HG03521 (cell line): Measurements from ENCODE around the gene GPT2.
"Not testable (repeated sequence)": the region's sequence is repeated elsewhere in the genome, so short reads cannot be mapped to it uniquely, and the experiment has no call there.

Experiments
- ATAC-seq: cut with Tn5 transposase; IDR thresholded peaks from one replicate; pipeline ENCODE4 v1.9.1; 2021; ENCODE audit warnings: mild to moderate bottlenecking, moderate library complexity; ENCODE audit not compliant: unreplicated experiment

The GPT2 gene

DNA sequence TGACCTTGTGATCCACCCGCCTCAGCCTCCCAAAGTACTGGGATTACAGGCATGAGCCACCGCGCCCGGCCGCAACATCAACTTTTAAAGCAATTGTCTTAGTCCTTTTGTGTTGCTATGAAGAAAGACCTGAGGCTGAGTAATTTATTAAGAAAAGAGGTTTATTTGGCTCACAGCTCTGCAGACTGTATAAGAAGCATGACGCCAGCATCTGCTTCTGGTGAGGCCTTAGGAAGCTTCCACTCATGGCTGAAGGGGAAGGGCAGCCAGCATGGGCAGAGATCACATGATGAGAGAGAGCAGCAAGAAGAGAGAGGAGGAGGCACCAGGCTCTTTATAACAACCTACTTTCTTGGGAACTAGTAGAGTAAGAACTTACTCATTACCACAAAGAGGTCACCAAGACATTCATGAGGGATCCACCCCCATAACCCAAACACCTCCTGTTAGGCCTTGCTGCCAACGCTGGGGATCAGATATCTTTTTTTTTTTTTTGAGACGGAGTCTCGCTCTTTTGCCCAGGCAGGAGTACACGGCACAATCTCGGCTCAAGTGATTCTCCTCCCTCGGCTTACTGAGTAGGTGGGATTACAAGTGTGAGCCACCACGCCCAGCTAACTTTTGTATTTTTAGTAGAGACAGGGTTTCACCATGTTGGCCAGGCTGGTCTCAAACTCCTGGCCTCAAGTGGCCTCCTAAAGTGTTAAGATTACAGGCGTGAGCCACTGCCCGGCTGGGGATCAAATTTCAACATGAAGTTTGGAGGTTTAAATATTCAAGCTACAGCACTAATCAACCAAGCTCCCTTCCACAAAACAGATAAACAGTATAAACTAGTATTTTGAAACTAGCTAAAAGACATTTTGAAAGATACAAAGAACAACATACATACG is 21.4 kb upstream of the GPT2 start:
- ATAC-seq: no peak

DNA sequence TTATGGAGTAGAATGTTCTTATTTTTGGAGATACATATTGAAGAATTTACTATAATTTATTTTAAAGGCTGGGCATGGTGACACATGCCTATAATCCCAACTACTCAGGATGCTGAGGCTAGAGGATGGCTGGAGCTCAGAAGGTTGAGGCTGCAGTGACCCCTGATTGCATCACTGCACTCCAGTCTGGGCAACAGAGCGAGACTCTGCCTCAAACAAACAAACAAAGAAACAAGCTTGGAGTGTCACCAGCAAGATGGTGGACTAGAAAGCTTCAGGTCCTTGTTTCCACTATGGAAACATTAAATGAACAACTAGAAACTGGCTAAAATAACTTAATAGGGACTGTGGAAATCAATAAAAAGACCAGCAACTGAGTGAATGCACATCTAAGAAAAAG is 17.9 kb upstream of the GPT2 start:
- ATAC-seq: no peak

DNA sequence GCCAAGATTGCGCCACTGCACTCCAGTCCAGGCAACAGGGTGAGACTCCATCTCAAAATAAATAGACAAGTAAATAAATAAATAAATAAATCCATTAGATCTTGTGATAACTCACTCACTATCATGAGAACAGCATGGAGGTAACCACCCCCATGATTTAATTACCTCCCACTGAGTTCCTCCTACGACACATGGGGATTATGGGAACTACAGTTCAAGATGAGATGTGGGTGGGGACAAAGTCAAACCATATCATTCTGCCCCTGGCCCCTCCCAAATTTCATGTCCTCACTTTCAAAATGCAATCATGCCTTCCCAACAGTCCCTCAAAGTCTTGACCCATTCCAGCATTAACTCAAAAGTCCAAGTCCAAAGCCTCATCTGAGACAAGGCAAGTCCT is 16.7 kb upstream of the GPT2 start:
- ATAC-seq: not testable (repeated sequence)

DNA sequence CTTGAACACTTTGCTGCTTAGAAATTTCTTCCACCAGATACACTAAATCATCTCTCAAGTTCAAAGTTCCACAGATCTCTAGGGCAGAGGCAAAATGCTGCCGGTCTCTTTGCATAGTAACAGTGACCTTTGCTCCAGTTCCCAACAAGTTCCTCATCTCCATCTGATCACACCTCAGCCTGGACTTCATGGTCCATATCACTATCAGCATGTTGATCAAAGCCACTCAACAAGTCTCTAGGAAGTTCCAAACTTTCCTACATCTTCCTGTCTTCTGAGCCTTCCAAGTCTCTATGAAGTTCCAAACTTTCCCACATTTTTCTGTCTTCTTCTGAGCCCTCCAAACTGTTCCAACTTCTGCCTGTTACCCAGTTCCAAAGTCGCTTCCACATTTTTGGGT is 15.3 kb upstream of the GPT2 start:
- ATAC-seq: not testable (repeated sequence)

DNA sequence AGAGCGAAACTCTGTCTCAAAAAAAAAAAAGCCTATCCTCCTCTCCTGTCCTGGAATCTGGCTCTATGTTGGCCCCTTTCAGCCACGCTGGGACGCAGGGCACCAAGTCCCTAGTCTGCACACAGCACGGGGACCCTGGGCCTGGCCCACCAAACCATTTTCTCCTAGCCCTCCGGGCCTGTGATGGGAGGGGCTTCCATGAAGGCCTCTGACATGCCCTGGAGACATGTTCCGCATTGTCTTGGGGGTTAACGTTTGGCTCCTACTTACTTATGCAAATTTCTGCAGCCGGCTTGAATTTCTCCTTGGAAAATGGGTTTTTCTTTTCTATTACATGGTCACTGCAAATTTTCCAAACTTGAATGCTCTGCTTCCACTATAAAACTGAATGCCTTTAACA is 12.6 kb upstream of the GPT2 start:
- ATAC-seq: no peak

DNA sequence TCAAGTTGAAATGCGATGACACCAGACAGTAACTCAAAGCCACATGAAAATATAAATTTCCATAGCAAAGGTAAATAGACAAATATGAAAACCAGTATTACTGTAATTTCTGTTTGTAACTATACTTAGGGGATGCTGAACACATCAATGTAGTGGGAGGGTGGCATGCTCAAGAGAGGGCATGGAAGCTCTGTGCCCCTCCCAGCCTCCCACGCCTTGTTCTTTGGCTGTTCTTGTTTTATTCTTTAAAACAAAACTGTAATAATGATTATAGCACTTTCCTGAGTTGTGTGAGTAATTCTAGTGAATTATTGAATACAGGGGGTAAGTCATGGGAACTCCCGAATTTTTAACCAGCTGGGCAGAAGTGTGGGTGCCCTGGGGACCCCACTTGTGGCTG is 11.0 kb upstream of the GPT2 start:
- ATAC-seq: no peak

DNA sequence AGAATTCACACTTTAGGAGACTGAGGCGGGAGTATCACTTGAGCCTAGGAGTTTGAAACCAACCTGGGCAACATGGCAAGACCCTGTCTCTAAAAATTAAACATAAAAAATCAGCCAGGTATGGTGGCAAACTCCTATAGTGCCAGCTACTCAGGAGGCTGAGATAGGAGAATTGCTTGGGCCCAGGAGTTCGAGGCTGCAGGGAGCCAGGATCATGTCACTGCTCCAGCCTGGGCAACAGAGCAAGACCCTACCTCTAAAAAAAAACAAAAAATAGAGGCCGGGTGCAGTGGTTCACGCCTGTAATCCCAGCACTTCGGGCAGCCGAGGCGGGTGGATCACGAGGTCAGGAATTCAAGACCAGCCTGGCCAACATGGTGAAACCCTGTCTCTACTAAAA is 8.9 kb upstream of the GPT2 start:
- ATAC-seq: no peak

DNA sequence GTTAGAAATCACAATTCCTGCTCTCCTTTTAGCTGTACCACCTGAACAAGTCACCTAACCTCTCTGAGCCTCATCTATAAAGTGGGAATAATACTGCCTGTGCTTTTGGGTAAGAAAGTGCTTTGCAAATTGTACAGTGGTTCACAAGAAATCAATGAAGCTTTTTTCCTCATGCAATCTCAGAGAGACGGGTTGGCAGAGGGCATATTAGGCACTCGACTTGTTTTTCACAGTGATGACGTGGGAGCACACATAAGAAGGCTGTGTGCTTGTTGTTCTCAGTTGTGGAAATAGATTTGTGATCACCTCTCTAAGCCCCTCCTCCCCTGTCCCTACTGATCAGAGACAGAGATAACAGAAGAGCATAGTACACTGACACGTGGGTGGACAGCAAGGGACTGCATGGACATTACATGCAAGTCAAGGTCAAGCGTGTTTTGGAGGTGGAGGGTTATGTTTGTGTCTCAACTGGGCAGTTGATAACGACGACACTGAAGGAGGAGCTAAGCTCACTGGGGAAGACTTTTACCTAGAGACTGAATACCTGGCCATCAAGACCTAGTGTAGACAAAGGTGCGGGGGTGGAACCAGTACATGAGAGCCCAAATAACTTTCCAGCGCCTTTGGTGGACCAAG is 1.7 kb upstream of the GPT2 start:
- ATAC-seq: no peak

DNA sequence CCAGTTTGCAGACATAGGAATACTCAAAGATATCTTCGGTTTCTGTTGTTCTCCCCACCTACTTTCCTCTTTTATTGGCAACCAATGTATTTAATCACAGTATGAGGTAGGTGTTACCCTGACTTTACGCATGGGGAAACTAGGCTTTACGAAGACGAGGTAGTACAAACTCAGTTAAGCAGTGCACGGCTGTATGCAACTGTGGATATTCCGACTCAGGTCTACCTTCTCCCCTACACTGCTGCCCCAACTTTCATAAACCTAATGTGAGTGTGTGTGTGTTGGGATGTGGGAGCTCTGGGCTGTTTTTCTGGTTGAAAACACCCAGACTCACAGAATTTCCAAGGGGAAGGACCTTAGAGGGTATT is 1.2 kb upstream of the GPT2 start:
- no peak for ATAC-seq

DNA sequence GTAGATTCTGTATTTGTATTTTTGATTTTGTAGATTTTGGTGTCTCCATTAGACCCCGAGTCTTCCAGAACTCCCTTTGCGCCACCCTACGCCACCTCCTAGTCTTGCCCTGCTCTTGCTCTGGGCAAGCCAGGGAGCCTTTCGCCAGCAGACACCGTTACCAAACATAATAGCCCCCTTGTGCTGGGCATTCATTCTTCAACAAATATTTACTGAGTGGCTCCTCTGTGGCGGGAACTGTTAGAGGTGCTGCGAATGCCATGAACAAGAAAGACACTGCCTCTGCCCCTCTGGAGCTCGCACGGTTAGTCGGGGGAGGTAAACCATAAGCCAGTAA is 841 bp upstream of the GPT2 start:
- no peak for ATAC-seq

DNA sequence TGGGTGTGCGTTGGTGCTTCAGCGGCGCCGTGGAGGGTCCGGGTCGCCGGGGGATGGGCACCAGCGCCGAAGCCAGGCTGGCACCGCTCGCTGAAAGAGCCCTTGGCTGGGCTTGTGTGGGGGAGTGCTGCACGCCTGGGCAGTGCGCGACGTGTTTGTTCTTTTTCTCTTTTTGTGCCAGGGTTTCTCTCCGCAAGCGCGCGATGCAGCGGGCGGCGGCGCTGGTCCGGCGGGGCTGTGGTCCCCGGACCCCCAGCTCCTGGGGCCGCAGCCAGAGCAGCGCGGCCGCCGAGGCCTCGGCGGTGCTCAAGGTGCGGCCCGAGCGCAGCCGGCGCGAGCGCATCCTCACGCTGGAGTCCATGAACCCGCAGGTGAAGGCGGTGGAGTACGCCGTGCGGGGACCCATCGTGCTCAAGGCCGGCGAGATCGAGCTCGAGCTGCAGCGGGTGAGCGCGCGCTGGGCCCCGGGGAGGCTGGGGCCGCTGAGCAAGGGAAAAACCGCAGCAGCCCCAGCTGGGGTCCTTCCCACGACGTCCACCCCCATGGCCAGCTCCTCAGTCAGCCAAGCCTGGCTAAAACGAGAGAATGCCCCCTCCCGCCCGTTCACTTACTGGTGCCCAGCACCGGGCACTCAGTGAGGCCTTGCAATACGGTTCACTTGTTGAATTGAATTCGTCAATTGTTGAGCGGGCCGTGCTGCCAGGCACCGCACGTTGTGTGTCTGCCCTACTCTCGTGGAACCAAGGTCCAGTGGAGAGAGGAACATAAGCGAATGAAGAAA is 541 bp downstream of the GPT2 start:
- ATAC-seq: peak; percentile 17

DNA sequence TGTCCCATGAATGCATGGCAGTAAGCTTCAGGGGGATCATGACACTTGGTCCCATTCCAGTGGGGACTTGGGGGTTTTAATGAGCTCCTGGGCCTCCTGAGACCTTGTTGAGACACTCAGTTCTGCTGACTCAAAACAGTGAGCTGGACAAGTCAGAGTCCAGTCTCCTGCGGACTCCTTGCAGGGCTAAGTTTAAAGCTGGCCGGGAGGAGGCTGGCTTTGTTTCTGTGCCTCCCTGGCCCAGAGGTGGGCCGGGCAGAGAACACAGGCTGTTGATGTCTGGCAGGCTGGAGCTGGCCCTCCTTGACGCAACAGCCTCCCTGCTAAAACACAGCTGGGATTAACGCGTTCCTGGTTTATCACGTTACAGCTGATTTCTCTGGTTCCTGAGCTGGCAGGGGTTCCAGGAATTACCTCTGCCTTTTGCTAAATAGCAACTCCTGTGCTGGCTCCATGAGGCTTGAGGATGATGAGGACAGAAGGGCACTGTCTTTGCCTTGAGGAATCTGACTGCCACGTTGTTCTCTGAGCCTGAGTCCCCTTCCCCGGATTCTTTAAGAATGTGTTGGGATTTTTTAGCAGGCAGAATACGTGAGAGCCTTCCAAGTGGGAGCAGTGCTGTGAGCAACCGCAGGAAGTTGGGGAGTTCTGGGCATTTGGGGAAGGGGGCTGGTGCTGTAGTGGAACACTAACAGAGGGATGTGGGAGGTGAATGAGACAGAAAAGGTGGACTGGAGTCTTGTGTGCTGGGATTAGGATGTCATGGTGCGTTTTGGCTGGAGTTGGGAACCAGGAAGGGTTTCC is 2.0 kb downstream of the GPT2 start:
- ATAC-seq: no peak

DNA sequence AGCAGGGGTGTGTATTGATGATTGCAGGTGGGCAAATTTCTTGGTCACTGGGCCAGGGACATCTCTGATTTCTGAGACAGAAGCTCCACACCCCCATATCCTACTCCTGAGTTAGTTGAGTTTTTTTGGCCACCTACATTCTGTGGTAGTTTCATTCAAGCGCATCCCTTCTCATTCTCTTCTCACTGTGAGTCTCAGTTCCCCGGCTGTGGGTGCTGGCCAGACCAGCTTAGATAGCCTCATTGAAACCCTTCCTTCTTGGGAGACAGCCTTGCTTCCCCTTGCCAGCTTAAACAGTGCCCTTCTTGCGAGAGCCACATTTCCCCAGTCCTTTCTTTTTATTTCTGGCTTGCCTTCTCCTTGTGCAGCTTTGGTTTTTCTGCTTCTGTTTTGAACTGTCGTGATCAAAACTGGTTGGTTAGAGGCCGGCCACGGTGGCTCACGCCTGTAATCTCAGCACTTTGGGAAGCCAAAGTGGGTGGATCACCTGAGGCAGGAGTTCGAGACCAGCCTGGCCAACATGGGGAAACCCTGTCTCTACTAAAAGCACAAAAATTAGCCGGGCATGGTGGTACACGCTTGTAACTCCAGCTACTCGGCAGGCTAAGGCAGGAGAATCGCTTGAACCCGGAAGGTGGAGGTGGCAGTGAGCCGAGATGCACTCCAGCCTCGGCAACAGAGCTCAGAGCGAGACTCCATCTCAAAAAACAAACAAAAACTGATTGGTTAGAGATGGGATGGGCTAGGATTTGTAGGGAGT is 2.8 kb downstream of the GPT2 start:
- ATAC-seq: no peak

DNA sequence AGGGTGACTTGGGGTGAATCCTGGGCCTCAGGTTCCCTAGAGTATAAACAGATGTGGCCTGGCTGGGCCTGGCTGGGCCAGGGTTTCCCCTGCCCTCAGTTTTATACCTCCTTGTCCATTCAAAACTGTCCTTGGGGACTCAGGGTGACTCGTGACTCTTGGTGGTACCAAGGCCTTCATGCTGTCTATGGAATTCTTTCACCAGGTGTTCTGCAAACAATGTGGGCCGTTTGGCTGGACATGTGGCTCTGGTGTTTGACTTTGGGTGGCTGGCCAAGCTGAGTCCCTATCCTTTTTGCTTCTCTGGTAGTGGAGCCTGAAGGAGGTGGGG is 3.3 kb downstream of the GPT2 start:
- no peak for ATAC-seq

DNA sequence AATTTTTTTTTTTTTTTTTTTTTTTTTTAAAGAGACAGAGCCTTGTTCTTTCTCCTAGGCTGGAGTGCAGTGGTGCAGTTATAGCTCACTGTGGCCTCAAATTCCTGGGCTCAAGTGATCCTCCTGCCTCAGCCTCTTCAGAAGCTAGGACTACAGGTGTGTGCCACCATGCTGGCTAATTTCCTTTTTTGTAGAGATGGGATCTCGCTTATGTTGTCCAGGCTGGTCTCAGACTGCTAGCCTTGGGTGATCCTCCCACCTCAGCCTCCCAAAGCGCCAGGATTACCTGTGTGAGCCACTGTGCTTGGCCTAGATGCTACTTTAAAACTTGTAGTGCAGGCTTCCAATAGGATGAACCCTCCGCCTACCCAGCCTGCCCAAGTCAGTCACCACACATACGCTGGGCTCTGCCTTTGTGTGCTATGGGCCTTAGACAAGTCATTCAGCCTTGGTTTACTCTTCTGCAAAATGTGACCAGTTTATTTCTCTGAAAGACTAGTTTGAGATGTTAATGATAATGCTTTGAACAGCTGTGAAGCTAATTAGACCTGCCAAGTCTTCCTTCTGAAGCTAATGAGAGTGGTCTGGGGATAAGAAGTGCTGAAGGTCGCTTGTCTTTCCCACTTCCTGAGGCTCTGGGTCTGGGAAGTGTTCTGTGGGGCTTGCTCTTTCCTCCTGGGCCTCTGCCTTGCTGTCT is 5.2 kb downstream of the GPT2 start:
- ATAC-seq: no peak

DNA sequence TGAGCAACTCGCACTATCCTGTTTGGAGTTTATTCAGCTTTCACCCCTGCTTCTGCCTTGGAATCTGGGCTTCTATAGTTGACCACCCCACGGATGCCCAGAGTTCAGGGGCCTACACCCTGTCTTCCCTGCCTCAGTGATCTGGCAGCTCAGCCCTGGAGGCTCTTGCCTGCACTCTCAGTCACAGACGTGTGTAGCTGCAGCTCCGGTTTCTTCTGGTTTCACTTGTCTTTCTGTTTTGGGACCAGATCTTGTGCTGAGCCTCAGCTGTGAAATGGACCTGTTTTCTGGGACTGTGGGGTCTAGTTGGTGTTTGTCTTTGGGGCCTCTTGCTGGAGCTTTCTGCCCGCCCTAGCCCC is 5.8 kb downstream of the GPT2 start:
- no peak for ATAC-seq

DNA sequence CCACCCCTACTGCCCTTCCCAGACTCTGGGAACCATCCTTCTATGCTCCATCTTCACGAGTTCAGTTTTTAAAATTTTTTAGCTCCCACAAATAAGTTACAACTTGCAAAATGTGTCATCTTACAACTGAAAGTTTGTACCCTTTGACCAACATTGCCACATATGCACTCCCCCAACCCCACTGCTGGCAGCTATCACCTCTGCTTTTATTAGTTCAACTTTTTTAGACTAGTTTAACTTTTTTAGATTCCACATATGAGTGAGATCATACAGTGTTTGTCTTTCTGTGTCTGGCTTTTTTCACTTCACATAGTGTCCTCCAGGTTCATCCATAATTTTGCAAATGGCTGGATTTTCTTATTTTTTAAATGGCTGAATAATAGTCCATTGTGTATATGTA is 7.7 kb downstream of the GPT2 start:
- ATAC-seq: no peak

DNA sequence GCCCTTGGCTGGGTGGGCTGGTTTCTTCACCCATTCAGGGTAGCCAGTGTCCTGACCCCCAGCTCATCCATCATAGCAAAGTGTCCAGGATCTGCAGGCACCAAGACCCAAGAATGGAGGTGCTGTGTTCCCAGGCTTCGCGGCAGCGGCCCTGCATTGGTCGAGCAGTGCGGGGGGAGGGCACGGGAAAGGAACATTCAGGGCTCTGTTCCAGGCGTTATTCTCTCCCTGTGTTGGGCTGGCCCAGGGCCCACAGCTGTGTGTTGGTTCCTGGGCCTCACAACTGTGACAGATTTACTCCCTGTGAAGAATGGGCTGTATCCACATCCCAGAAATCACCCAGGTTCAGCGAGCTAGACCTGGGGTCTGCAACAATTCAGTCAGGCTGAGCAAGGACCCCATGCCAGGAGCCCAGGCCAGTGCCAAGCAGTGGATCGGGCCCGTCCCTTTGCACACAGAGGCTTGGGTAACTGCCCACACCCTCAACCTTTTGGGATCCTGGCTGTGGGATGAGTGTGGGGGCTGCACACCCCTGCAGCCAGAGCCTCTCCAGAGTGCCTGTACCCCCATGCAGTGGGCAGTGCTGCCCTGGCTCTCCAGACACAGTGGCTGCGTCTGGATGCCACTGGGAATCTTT is 10.0 kb downstream of the GPT2 start:
- ATAC-seq: no peak
